HG03103 (cell line): Measurements from ENCODE around the gene ITPK1.

ENCODE experiments used
- ATAC-seq: cut with Tn5 transposase; IDR thresholded peaks from one replicate; pipeline ENCODE4 v1.9.1; 2021; ENCODE audit warnings: low read depth; ENCODE audit not compliant: unreplicated experiment

ITPK1 gene

DNA sequence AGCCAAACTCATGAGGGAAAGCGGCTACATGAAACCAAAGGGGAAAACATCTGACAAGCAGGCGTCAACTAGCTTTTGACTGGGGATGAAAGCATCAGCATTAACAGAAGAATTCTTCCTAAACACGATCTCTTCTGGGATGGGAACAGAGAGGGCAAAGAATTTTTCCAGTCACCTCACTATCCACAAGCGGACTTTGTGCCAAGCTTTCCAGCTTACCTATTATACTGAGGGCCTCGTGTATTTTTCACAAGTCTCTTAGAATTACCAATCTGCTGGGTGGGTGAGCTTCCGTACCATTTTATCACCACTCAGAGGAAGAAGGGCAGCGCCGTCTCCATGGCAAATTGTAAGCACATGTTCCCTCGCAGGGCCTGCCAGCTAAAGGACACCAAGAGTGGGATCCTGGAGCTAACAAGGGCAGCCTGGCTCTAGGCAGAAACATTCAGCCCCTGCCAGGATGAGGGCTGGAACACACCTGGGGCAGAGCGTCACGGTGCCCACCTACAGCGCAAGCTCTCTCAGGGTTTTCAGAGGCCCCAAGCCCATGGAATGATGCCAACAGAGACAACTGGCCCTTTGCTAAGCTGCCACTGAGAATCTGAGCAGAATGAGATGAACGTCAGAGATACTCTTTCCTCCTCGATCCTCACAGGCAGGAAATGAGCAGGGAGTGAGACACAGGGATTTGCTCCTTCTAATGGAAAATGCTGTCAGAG lies 118.2 kb downstream of the ITPK1 start:
- ATAC-seq = no peak

DNA sequence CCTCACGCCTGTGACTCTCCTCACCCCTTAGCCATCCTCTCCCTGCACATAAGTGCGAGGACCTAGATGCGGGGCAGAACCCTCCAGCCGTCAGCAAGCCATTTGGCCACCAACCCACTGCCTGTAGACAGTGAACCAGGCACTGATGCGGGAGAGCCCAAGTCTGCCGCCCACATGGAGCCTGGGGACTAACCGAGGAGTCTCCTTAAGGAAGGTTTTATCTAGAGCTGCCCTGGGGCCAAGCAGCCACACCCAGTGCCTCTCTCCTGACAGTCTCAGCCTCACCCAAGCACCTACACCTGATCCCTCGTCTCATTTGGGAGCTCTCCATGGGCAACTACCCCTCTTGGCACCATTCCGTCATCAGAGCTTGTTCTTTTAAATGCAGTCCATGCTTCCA lies 120.1 kb downstream of the ITPK1 start:
- no peak for ATAC-seq

DNA sequence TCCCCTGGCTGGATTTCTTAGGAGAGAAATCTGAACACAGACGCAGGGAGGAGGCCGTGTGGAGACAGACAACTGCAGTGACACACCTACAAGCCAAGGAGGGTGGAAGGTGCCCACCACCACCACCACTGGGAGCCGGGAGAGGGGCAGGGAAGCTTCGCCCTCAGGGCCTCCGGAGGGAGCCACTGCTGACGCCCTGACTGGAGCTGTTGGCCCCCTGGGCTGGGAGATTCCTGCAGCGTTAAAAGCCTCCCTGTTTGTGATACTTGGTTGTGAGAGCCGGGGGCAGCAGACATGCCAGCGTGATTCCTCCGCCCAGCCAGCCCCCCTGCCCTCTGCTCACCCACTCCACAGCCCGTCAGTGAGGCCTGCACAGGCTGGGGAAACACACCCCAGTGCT lies 120.8 kb downstream of the ITPK1 start:
- no peak for ATAC-seq

DNA sequence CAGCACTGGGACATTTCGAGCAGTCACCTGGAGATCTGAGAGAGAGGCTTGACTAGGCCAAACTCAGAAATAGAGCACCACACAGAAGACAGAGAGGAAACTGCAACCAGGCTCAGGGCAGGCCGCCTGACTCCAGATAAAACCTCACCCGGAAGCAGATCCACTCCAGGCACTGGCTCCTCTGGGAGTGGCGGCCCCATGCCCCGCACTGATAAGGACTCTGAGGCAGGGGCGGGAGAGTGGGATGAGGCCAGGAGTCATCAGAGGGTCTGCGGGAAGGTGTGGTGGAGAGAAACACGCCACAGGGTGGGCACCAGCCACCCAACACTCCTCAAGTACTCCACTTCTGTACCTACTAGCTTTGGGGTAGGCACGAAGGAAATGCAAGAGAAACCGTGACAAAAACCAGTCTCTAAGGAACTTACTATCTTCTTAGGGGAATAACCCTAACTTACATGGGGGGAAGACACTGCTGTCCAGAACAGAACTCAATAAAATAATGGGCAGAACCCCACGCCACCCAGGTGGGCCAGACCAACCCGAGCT lies 121.5 kb downstream of the ITPK1 start:
- ATAC-seq = no peak

DNA sequence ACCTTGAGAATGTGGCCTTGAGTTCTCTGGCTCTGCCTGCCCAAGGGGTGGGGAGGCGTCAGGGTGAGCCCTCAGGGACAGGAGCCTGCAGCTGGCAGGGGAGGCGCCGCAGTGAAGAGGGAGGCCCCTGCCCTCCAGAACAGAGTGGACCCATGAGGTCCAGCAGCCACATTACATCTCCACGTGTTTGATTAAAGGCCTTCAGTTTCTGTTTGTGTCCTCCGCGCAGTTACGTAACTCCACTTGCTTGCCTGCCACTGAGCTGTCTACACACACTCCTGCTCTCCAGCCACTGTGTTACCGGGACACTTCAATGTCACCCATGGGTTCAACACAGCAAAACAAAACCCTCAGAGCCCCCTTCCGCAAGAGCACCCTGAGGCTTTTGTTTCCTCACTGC lies 122.4 kb downstream of the ITPK1 start:
- no peak for ATAC-seq

DNA sequence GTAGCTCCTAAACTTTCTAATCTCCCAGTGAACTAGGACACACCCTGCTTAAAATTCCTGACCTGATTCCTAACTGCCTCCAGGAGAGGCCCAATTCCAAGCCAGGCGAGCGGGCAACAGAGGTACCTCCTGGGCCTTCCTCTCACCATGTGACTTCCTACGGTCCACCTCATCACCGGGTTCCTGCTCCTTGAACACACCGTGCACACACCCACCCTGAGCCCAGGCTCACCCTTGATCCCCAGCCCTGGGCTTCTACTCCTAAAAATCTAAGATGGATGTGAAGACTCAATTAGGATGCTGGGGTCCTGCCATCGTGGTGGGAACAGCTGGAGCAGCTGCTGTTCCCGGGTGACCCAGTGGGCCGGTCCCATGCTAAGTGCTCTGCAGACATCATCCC lies 124.2 kb downstream of the ITPK1 start:
- ATAC-seq = no peak

DNA sequence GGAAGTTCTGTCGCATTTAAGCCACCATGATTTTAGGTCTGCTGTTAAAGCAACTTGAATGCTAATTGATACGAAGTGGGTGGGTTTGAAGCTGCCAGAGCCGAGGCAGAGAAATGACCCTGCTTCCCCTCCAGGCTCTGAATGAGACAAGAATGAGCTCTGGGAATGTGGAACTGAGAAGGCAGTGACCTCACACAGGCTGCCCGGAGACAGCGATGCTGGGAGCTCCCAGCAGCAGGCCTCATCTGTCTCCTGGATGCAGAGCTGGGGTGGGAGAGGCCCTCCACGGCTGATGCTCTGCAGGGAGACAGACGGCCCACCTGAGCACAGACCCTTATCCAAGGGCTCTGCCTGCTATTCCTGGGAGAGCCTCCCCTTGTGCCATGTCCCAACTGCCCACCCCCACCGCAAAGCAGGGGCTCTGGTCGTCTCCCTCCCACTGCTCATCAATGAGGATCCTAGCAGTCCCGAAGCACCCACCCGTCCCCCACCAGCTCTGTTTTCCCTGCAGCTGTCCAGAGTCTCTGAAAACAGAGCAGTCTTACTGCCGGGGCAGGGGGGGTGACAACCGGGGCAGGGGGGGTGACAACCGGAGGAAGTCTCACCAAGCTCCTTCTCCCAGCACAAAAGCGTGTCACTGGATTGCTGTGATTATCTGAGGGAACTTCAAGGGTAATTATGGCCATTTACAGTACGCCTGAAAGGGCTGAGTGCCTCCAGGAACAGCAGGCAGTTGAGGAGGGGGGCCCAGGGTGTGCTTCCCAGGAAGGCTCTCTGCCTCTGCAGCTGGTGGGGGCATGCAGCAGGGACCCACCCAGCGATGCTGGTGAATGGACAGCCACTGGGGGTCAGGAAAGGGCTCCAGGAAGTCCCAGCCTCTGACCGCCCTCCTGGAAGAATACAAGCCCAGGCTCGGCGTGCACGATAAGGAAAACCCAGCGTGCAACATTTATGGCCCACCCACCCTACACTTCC lies 125.0 kb downstream of the ITPK1 start:
- ATAC-seq = no peak

DNA sequence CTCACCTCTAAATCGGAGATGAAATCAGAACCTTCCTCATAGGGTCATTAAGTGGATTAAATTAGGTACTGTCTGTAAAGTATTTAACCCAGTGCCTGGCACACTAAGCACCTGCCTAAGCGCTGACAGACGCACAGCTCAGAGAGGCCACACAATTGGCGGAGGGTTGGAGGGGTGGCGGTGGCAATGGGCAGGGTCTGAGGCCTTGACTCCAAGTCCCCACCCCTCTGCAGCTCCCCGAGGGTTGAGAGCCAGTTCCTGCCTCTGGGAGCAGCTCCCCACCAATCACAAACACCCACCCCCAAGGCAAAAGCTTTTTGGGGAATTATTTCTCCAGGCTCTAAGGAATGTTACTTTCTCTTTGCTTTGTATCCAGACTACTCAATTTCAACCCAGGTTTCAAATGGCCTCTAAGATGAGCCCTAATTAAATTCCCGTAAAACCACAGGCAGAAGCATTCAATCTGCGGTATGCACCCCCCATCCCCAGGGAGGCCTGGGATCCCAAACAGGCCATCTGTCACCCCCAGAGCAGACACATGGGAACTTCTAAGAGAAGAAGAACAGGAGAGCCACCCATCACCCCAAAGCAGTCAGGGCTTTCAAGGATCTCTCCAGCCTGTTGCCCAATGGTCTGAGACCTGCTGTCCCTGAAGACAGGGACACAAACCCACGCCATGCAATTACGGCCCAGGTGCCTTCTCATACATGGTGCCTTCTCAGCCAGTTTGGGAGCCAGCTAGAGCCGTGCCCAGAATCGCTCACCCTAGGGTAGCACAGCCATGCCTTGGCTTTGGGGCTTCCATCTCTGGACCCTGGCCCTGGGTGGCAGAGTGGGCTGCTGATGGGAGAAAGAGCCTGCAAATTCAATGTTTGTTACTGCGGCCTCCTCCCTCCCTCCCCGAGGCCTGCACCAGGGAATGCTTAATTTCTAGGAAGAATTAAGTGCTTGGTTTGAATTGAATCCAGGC lies 126.7 kb downstream of the ITPK1 start:
- ATAC-seq = no peak

DNA sequence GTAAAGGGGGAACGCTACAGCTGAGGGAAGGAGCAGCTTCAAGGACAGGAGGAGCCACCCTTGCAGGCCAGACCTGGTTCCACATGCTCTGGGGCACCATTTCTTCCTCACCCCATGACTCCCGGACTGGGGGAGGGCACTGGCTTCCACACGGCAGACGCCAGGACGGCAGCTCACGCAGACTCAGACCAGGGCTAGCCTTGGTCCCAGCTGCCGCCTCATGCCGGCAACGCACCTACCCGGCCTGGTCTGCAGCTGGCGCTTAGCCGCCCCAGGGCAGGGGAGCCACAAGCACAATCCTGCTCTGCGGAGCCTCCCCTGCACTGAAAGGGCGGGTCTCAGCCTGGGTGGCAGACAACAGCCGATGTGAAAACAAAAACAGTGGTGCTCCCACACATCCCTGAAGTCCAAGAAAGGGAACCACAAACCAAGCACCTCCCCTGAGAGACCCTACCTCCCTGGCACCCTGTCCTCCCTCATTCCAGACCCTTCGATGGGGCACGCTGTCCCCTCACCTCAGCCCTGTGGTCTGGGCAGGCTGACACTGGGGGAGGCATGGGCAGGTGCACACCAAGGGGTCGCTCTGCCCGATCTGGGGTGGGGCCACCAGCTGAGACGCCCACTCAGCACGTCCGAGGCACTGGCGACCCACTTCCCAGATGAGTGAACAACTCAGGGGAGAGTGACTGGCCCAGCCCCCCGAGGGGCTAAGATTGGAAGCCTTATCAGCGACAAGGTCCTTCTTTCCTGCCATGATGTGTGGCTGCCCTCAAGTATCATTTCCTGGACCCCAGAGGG lies 127.8 kb downstream of the ITPK1 start:
- ATAC-seq = no peak

DNA sequence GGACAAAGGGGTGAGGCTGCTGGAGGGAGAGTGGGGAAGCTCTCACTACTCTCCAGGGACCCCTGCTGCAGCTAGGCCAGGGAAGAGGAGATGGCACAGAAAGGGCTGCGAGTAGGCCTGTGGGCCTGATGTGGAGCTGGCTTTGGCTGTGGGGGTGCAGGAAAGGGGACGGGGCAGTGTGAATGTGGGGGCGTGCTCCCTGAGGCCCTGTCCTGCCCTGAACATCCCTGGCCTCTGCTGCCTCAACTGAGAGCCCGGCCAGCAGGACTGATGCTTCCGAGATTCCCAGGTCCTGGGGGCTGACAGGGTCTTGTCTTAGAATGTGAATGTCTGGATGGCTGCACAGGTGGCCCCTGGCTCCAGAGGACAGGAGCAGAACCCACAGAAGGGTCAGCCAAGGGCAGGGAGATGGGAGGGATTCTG lies 128.6 kb downstream of the ITPK1 start:
- no peak for ATAC-seq

DNA sequence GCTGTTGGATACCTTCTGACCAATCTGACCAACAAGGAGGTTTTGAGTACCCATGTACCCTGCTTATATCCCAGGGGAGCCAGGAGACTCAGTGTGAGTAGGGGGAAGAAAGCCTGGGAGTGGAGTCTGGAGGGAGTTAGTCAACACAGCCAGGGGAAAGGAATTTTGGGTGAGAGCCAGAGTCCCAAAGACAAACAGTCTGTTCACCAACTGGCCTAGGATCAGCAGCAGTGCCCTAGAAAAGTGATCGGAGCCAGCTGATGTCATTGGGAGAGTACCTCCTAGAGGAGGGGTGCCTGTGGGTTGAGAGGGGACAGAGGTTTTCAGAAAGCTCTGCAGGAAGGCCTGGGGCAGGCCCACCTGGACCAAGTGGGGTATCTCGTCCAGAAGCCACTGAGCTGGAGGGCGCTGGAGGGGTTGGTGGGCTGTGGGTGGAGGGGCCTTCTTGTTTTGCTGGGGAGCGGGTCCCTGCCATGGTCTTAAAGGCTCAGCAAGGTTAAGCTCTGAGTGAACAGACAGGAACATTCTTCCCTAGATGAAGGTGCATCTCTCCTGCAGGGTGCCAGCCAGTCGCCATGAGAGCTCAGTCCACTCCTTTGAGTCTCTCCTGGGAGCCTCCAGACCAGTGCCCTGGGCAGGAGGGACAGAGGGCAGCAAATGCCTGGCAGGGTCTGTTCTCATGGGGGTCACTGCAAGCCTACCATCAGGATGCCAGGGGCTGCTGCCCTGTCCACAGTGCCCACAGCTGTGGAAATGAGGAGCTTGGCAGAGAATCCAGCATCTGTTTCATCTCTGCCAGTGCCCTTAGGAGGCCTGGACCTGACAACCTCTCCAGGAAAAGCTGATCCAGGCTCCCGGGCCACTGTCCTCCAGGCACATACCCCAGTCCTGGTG lies 129.2 kb downstream of the ITPK1 start:
- no peak for ATAC-seq

DNA sequence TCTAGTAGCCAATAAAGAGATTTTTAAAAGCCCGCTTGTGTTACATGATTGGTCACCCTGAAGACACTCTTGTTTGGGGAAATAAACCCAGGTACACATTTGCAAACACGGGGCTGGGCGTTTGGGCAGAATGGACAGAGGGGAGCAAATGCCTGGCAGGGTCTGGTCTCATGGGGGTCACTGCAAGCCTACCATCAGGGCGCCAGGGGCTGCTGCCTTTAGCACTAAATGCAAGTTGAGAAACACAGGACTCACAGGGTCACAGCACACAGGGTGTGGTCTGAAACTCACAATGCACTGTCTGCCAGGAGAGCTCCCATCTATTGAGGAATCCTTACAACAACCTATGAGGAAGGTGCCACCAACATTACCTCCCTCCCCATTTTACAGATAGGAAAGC lies 130.2 kb downstream of the ITPK1 start:
- ATAC-seq = no peak

DNA sequence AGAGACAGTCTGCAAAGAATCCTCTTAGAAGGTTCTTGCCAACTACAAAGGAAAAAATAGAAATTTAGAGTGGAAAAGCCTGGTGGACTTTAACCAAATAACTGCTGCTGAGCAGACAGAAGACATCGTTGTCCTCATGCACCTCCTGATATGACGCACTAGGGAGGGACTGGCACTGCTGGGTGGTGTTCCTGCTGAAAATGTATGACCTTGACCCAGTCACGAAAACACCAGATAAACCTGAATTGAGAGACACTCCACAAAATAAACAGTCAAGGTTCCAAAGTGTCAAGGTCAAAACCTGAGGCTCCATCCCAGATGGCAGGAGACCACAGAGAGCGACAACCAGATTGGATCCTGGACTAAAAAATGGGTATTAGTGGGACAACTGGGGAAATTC lies 130.8 kb downstream of the ITPK1 start:
- no peak for ATAC-seq

DNA sequence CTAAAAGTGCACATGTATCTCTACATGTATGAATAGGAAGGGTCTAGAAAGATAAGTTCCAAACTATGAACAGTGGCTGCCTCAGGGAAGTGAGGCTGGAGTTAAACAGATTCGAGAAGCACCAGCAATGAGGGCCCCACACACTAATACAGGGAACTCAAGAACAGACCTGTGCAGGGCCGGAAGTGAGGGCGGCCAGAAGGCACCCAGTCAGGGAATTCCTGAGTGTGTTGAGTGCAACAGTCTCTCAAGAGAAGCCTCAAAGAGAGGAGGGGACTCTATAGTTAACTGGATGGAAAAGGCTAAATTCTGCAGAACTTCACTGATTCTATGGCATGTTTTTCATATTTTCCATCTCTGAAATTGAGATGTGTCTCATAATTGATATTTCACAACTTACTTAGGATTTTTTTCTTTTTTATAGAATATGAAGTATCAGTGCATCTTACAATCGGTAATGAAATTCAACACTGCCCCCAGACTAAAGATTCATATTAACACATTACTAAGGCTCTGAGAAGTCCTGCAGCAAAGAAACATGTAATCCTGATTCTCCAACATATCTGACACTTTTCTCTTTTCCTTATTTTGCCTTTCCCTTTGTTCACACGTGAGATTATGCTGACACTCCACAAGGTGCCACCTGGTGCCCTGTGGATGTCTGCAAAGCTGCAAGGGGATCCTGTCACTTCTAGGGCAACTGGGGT lies 131.5 kb downstream of the ITPK1 start:
- ATAC-seq = no peak

DNA sequence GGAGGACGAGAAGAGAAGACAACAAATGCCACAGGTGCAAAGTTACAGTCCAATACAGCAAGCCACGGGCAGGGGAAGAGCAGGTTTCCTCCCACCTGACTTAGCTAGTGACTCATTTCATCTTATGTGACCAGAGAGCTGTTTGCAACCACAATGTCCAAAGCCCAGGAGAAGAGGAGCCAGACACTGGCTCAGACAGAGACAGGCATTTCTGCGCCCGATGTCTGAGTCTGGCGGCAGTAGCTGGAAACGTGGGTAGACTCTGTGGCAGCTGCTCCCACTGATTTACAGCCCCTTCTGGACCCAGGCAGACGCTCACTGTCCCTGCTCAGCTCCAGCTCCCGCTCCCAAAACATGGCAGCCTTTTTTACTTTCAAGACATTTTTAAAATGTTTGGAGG lies 132.8 kb downstream of the ITPK1 start:
- ATAC-seq = no peak

DNA sequence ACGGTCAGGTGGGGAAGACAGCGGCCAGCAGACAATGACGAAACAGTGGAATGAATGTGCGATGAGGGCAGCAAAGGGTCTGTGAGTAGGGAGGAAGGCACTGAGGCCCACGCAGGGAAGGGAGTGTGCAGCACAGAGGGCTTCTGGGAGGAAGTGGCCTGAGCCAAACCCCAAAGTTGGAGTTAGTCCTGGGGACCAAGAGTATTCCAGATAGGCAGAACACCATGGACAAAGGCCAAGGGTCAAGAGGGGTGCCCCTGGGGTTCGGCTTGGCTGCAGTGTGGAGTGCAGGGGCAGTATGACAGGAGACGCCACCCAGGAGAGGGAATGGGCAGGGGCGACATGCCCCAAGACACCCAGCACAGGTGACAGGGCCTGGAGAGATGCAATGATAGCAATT lies 134.0 kb downstream of the ITPK1 start:
- no peak for ATAC-seq

DNA sequence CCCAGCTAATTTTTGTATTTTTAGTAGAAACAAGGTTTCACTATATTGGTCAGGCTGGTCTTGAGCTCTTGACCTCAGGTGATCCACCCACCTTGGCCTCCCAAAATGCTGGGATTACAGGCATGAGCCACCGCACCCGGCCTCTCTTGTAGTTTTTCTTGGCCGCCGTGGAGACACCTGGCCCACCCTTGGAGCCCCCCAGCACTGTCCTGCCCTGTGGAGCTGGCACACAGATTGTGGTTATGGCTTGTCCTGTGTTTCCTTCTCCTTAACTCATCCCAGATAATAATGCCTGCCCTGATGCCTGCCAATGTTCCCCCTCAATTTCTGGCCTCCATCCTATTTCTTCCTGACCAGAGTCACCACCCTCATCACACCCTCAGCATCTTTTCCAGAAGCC lies 134.9 kb downstream of the ITPK1 start:
- no peak for ATAC-seq
